Measurements from ENCODE around the gene LRRC26. TPM values are rescaled to one million over a fixed set of nuclear protein-coding genes. Genes with fewer than 3 reads are reported as not detected.

LRRC26 gene
- total RNA-seq, 1 donor from 2014 or later = not detected

DNA sequence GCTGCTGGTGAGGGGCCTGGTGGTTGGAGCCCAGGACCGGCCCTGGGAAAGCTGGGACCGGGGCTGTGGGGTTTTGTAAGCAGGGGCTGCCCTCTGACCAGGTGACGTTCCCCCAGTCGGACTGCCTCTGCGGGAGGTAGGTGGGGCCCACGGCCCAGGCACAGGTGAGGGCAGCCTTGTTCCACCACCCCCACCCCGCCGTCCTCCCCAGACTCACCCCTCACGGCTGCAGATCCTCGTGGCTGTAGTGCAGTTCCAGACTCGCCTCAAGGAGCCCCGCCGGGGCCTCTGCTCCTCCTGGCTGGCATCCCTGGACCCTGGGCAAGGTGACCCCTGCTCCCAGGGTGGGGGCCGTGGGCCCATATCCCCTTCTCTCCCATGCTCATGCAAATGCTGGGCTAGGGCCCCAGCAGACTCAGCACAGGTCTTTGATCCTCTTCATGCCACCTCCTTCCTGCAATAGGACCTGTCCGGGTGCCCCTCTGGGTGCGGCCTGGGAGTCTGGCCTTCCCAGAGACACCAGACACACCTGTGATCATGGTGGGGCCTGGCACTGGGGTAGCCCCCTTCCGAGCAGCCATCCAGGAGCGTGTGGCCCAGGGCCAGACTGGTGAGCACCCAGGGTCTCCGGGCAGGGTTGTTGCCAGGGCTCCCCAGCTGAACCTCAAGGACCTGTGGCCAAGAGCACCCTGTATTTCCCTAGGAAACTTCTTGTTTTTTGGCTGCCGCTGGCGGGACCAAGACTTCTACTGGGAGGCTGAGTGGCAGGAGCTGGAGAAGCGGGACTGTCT lies 45.5 kb upstream of the LRRC26 start:
- DNase-seq (ENCODE audit: low read depth) = no peak
- Histone ChIP-seq H3K4me3 (ENCODE audit: low read depth, low read length) (no peak overlapping the region), H3K27me3 (ENCODE audit: control insufficient read depth, insufficient read depth, low read length) (no peaks in the 10 kb centered on the region), H3K36me3 (ENCODE audit: control insufficient read depth, insufficient read depth, low read length) (no peaks in the 10 kb centered on the region)
- TF ChIP-seq, protein P1, sequence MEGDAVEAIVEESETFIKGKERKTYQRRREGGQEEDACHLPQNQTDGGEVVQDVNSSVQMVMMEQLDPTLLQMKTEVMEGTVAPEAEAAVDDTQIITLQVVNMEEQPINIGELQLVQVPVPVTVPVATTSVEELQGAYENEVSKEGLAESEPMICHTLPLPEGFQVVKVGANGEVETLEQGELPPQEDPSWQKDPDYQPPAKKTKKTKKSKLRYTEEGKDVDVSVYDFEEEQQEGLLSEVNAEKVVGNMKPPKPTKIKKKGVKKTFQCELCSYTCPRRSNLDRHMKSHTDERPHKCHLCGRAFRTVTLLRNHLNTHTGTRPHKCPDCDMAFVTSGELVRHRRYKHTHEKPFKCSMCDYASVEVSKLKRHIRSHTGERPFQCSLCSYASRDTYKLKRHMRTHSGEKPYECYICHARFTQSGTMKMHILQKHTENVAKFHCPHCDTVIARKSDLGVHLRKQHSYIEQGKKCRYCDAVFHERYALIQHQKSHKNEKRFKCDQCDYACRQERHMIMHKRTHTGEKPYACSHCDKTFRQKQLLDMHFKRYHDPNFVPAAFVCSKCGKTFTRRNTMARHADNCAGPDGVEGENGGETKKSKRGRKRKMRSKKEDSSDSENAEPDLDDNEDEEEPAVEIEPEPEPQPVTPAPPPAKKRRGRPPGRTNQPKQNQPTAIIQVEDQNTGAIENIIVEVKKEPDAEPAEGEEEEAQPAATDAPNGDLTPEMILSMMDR (IDR thresholded peaks at IDR 0.05; ENCODE audit: insufficient read depth, low read length, poor library complexity, severe bottlenecking) = no peak

DNA sequence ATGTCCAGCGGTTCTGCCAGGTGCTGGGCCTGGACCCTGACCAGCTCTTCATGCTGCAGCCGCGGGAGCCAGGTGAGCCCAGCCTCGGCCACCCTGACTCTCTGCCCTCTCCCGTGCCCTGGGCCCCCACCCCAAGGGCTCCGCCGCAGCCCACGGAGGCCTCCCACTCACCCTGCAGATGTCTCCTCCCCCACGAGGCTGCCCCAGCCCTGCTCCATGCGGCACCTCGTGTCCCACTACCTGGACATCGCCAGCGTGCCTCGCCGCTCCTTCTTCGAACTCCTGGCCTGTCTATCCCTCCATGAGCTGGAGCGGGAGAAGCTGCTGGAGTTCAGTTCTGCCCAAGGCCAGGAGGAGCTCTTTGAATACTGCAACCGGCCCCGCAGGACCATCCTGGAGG lies 44.8 kb upstream of the LRRC26 start:
- no peaks in the 10 kb centered on the region for H3K27me3 ChIP-seq (ENCODE audit: control insufficient read depth, insufficient read depth, low read length)
- no peak for DNase-seq (ENCODE audit: low read depth)
- no peaks in the 10 kb centered on the region for H3K36me3 ChIP-seq (ENCODE audit: control insufficient read depth, insufficient read depth, low read length)
- TF ChIP-seq, protein P1 (IDR thresholded peaks at IDR 0.05; ENCODE audit: insufficient read depth, low read length, poor library complexity, severe bottlenecking) = no peak
- no peak overlapping the region for H3K4me3 ChIP-seq (ENCODE audit: low read depth, low read length)

DNA sequence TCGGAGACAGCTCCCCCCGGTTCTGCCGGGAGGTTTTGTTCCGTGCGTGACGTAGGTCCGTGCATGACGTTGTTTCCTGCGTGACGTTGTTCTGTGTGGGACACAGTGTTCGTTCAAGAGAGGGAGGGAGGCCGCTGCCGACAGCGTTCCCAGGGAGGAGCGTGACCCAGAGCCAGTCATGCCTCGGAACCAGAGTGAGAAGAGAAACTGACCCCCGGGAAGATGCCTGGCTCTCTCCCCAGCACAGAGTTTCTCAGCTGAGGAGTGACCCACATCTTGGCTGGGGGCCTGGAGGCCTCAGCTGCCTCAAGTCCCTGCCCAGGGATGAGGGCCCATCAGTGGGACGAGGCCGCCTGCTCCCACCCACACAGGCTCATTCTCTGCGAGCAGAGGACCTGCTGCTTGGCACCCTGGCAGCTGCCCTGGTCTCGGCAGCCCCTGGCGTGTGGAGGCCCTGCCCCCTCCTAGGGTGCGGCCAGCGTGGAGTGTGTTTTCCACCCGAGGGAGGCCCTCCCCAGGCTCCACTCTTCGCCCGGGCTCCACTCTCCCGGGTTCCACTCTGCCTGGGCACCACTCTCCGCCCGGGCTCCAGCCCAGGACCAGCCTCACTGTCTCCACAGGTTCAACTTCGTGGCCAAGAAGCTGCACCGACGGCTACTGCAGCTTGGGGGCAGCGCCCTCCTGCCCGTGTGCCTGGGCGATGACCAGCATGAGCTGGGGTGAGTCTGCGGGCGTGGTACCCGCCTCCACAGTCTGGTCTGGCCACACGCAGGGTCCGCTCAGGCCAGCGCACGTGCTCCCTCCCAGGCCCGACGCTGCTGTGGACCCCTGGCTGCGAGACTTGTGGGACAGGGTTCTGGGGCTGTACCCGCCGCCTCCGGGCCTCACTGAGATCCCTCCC lies 43.6 kb upstream of the LRRC26 start:
- TF ChIP-seq, protein P1 (IDR thresholded peaks at IDR 0.05; ENCODE audit: insufficient read depth, low read length, poor library complexity, severe bottlenecking) = peak; percentile 30
- H3K36me3 ChIP-seq (ENCODE audit: control insufficient read depth, insufficient read depth, low read length) = no peaks in the 10 kb centered on the region

DNA sequence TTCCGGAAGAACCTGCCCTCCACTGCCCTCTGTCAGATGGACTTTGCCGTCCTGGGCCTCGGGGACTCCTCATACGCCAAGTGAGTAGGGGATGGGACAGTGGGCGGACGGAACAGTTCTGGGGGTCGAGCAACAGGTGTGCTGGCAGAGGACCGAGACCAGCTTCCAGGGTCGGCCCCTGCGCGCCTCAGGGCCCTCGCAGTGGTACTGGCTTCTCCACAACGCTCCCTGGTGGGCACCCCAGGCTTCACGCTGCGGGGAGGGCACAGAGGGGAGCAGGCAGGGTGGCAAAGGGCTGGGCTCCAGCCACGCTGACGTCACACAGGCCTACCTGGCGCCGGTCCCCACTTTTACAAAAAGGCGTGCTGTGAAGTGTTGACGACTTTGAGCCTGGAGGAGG lies 42.7 kb upstream of the LRRC26 start:
- TF ChIP-seq, protein P1 (IDR thresholded peaks at IDR 0.05; ENCODE audit: insufficient read depth, low read length, poor library complexity, severe bottlenecking) = no peak
- no peak overlapping the region for H3K4me3 ChIP-seq (ENCODE audit: low read depth, low read length)
- DNase-seq (ENCODE audit: low read depth) = no peak
- no peaks in the 10 kb centered on the region for H3K27me3 ChIP-seq (ENCODE audit: control insufficient read depth, insufficient read depth, low read length)
- H3K36me3 ChIP-seq (ENCODE audit: control insufficient read depth, insufficient read depth, low read length) = no peaks in the 10 kb centered on the region

More for the DNA sequence above, 43.6 kb upstream of the LRRC26 start:
- no peak for DNase-seq (ENCODE audit: low read depth)
- Histone ChIP-seq H3K4me3 (ENCODE audit: low read depth, low read length) (no peak overlapping the region), H3K27me3 (ENCODE audit: control insufficient read depth, insufficient read depth, low read length) (no peaks in the 10 kb centered on the region)

DNA sequence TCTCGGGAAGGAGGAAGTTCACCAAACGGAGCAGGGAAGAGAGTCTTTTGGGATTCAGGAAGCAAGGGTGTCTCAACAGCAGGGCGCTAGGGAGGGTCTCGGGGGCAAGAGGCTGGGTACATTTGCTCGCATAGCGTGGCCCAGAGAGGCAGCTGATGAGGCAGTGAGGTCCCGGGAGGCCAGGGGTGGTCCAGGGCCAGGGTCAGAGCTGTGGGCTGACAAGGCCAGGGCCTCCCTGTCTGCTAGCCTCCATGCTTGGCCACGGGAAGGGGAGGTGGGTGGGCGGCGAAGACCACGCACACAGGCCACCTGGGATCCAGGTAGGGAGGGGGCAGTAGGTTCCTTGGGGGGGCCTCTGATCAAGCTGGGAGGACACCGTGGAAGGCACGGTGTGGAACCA lies 41.7 kb upstream of the LRRC26 start:
- Histone ChIP-seq H3K4me3 (ENCODE audit: low read depth, low read length) (no peak overlapping the region), H3K36me3 (ENCODE audit: control insufficient read depth, insufficient read depth, low read length) (no peaks in the 10 kb centered on the region), H3K27me3 (ENCODE audit: control insufficient read depth, insufficient read depth, low read length) (no peaks in the 10 kb centered on the region)
- TF ChIP-seq, protein P1 (IDR thresholded peaks at IDR 0.05; ENCODE audit: insufficient read depth, low read length, poor library complexity, severe bottlenecking) = no peak
- no peak for DNase-seq (ENCODE audit: low read depth)
